Measurements from ENCODE around the gene RFX4.

The RFX4 gene

GRCh38 chr12:106704081-106704480, 121.3 kb downstream of the RFX4 start:
- Histone ChIP-seq H4K8ac (ENCODE audit: low read length) (no peak overlapping the region), H3K23ac (ENCODE audit: low read length in 2 of 2) (no peak overlapping the region), H3K4me1 (ENCODE audit: control insufficient read depth, insufficient read depth, low read depth, low read length) (no peaks in the 10 kb centered on the region), H3K18ac (ENCODE audit: low read depth in 1 of 2, low read length in 2 of 2) (no peak overlapping the region), H3K27me3 (ENCODE audit: control insufficient read depth in 1 of 2, insufficient read depth in 1 of 2, low read length in 2 of 2) (peaks cover 0 to 9% of the 10 kb centered on the region in 2 experiments), H3K4me3 (ENCODE audit: insufficient read depth in 1 of 2, low read depth in 1 of 2, low read length in 2 of 2) (no peak overlapping the region), H3K4me2 (ENCODE audit: low read length, poor library complexity, severe bottlenecking) (no peak overlapping the region), H3K36me3 (ENCODE audit: control insufficient read depth in 1 of 2, insufficient read depth in 2 of 2, low read depth in 1 of 2, low read length in 2 of 2) (no peaks in the 10 kb centered on the region), H2BK120ac (ENCODE audit: low read depth, low read length) (no peak overlapping the region), H2AK5ac (ENCODE audit: low read length, severe bottlenecking) (no peak overlapping the region), H3K9me3 (ENCODE audit: control insufficient read depth, low read length) (peaks cover 16% of the 10 kb centered on the region), H3K9ac (ENCODE audit: low read length) (no peak overlapping the region), H4K91ac (ENCODE audit: low read length) (no peak overlapping the region), H2BK5ac (ENCODE audit: low read depth, low read length, poor library complexity, severe bottlenecking) (no peak overlapping the region), H2AFZ (ENCODE audit: low read depth, low read length) (no peak overlapping the region), H2BK12ac (ENCODE audit: low read length in 2 of 2) (no peak overlapping the region), H3K4ac (ENCODE audit: low read depth in 1 of 2, low read length in 2 of 2) (no peak overlapping the region), H2BK15ac (ENCODE audit: low read depth, poor library complexity, severe bottlenecking) (no peak overlapping the region), H3K14ac (ENCODE audit: low read length in 2 of 2) (no peak overlapping the region), H3K79me1 (replicated peaks; ENCODE audit: low read length, poor library complexity, severe bottlenecking) (no peaks in the 10 kb centered on the region), H3K27ac (ENCODE audit: low read length, poor library complexity, severe bottlenecking) (no peak overlapping the region)
- DNase-seq, result no peak
- 82% methylated on average over 2 of the region's 3 CpGs for WGBS

- no peak for DNase-seq
- no peak overlapping the region for H2BK120ac ChIP-seq (ENCODE audit: low read depth, low read length)
- no peak overlapping the region for H4K8ac ChIP-seq (ENCODE audit: low read length)
- H3K14ac ChIP-seq (ENCODE audit: low read length in 2 of 2), result no peak overlapping the region
- no peak overlapping the region for H3K4ac ChIP-seq (ENCODE audit: low read depth in 1 of 2, low read length in 2 of 2)
- H3K4me3 ChIP-seq (ENCODE audit: insufficient read depth in 1 of 2, low read depth in 1 of 2, low read length in 2 of 2), result no peak overlapping the region
- H3K27ac ChIP-seq (ENCODE audit: low read length, poor library complexity, severe bottlenecking), result no peak overlapping the region
- H2BK12ac ChIP-seq (ENCODE audit: low read length in 2 of 2), result no peak overlapping the region
- H3K36me3 ChIP-seq (ENCODE audit: control insufficient read depth in 1 of 2, insufficient read depth in 2 of 2, low read depth in 1 of 2, low read length in 2 of 2), result no peaks in the 10 kb centered on the region
- H2BK5ac ChIP-seq (ENCODE audit: low read depth, low read length, poor library complexity, severe bottlenecking), result no peak overlapping the region
- H2AK5ac ChIP-seq (ENCODE audit: low read length, severe bottlenecking), result no peak overlapping the region
- no peaks in the 10 kb centered on the region for H3K79me1 ChIP-seq (replicated peaks; ENCODE audit: low read length, poor library complexity, severe bottlenecking)
- no peak overlapping the region for H3K18ac ChIP-seq (ENCODE audit: low read depth in 1 of 2, low read length in 2 of 2)
- 88% methylated on average over 5 of the region's 5 CpGs for whole genome bisulfite sequencing
- H2BK15ac ChIP-seq (ENCODE audit: low read depth, poor library complexity, severe bottlenecking), result no peak overlapping the region
- H3K23ac ChIP-seq (ENCODE audit: low read length in 2 of 2), result no peak overlapping the region
- H3K4me2 ChIP-seq (ENCODE audit: low read length, poor library complexity, severe bottlenecking), result no peak overlapping the region
- no peak overlapping the region for H4K91ac ChIP-seq (ENCODE audit: low read length)
- H3K27me3 ChIP-seq (ENCODE audit: control insufficient read depth in 1 of 2, insufficient read depth in 1 of 2, low read length in 2 of 2), result peaks cover 9% of the 10 kb centered on the region in 2 experiments
- no peak overlapping the region for H2AFZ ChIP-seq (ENCODE audit: low read depth, low read length)
- H3K9ac ChIP-seq (ENCODE audit: low read length), result no peak overlapping the region
- no peaks in the 10 kb centered on the region for H3K4me1 ChIP-seq (ENCODE audit: control insufficient read depth, insufficient read depth, low read depth, low read length)
- H3K9me3 ChIP-seq (ENCODE audit: control insufficient read depth, low read length), result peaks cover 10% of the 10 kb centered on the region
Observed at GRCh38 chr12:106705971-106706370, 123.2 kb downstream of the RFX4 start.

DNA sequence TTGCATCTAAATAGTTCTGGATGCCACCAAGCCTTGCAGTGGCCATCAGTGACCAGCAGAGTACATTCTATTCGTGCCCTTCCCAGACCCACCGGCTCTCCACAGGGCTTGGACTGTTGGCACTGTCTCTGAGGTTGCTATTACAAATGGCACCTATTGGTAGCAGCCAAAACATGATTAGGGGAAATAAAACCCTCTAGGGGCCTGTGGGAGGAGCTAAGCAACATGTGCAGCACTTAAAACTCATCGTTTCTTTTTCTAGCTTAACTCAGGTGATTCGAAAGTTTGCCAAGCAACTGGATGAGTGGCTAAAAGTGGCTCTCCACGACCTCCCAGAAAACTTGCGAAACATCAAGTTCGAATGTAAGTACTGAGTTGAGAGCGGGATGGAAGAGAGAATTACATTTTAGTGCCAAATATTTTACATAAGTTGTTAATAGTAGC, 126.3 kb downstream of the RFX4 start:
- no peak overlapping the region for H2AFZ ChIP-seq (ENCODE audit: low read depth, low read length)
- H3K9ac ChIP-seq (ENCODE audit: low read length), result no peak overlapping the region
- no peak overlapping the region for H3K23ac ChIP-seq (ENCODE audit: low read length in 2 of 2)
- H3K27me3 ChIP-seq (ENCODE audit: control insufficient read depth in 1 of 2, insufficient read depth in 1 of 2, low read length in 2 of 2), result peaks cover 11 to 16% of the 10 kb centered on the region in 2 experiments
- no peak overlapping the region for H2BK15ac ChIP-seq (ENCODE audit: low read depth, poor library complexity, severe bottlenecking)
- H2AK5ac ChIP-seq (ENCODE audit: low read length, severe bottlenecking), result no peak overlapping the region
- H3K27ac ChIP-seq (ENCODE audit: low read length, poor library complexity, severe bottlenecking), result no peak overlapping the region
- H2BK12ac ChIP-seq (ENCODE audit: low read length in 2 of 2), result no peak overlapping the region
- no peak overlapping the region for H3K18ac ChIP-seq (ENCODE audit: low read depth in 1 of 2, low read length in 2 of 2)
- no peak overlapping the region for H3K4ac ChIP-seq (ENCODE audit: low read depth in 1 of 2, low read length in 2 of 2)
- H3K79me1 ChIP-seq (replicated peaks; ENCODE audit: low read length, poor library complexity, severe bottlenecking), result no peaks in the 10 kb centered on the region
- no peak overlapping the region for H2BK120ac ChIP-seq (ENCODE audit: low read depth, low read length)
- H3K4me1 ChIP-seq (ENCODE audit: control insufficient read depth, insufficient read depth, low read depth, low read length), result no peaks in the 10 kb centered on the region
- H4K91ac ChIP-seq (ENCODE audit: low read length), result no peak overlapping the region
- H3K4me3 ChIP-seq (ENCODE audit: insufficient read depth in 1 of 2, low read depth in 1 of 2, low read length in 2 of 2), result no peak overlapping the region
- no peak overlapping the region for H3K4me2 ChIP-seq (ENCODE audit: low read length, poor library complexity, severe bottlenecking)
- no peak overlapping the region for H3K14ac ChIP-seq (ENCODE audit: low read length in 2 of 2)
- H3K9me3 ChIP-seq (ENCODE audit: control insufficient read depth, low read length), result no peaks in the 10 kb centered on the region
- WGBS, result 86% methylated on average over 7 of the region's 8 CpGs
- no peak overlapping the region for H4K8ac ChIP-seq (ENCODE audit: low read length)
- no peak overlapping the region for H2BK5ac ChIP-seq (ENCODE audit: low read depth, low read length, poor library complexity, severe bottlenecking)
- no peak for DNase-seq
- H3K36me3 ChIP-seq (ENCODE audit: control insufficient read depth in 1 of 2, insufficient read depth in 2 of 2, low read depth in 1 of 2, low read length in 2 of 2), result no peaks in the 10 kb centered on the region

- Histone ChIP-seq H2BK5ac (ENCODE audit: low read depth, low read length, poor library complexity, severe bottlenecking) (no peak overlapping the region), H4K91ac (ENCODE audit: low read length) (no peak overlapping the region), H2AK5ac (ENCODE audit: low read length, severe bottlenecking) (no peak overlapping the region), H3K4me3 (ENCODE audit: insufficient read depth in 1 of 2, low read depth in 1 of 2, low read length in 2 of 2) (no peak overlapping the region), H2BK15ac (ENCODE audit: low read depth, poor library complexity, severe bottlenecking) (no peak overlapping the region), H3K4me1 (ENCODE audit: control insufficient read depth, insufficient read depth, low read depth, low read length) (no peaks in the 10 kb centered on the region), H2BK120ac (ENCODE audit: low read depth, low read length) (no peak overlapping the region), H3K18ac (ENCODE audit: low read depth in 1 of 2, low read length in 2 of 2) (no peak overlapping the region), H3K23ac (ENCODE audit: low read length in 2 of 2) (no peak overlapping the region), H2BK12ac (ENCODE audit: low read length in 2 of 2) (no peak overlapping the region), H3K36me3 (ENCODE audit: control insufficient read depth in 1 of 2, insufficient read depth in 2 of 2, low read depth in 1 of 2, low read length in 2 of 2) (no peaks in the 10 kb centered on the region), H3K4ac (ENCODE audit: low read depth in 1 of 2, low read length in 2 of 2) (no peak overlapping the region), H3K9me3 (ENCODE audit: control insufficient read depth, low read length) (no peaks in the 10 kb centered on the region), H2AFZ (ENCODE audit: low read depth, low read length) (no peak overlapping the region), H3K27ac (ENCODE audit: low read length, poor library complexity, severe bottlenecking) (no peak overlapping the region), H3K79me1 (replicated peaks; ENCODE audit: low read length, poor library complexity, severe bottlenecking) (no peaks in the 10 kb centered on the region), H4K8ac (ENCODE audit: low read length) (no peak overlapping the region), H3K27me3 (ENCODE audit: control insufficient read depth in 1 of 2, insufficient read depth in 1 of 2, low read length in 2 of 2) (peaks cover 11 to 16% of the 10 kb centered on the region in 2 experiments), H3K9ac (ENCODE audit: low read length) (no peak overlapping the region), H3K4me2 (ENCODE audit: low read length, poor library complexity, severe bottlenecking) (no peak overlapping the region), H3K14ac (ENCODE audit: low read length in 2 of 2) (no peak overlapping the region)
- WGBS, result 65% methylated on average over 10 of the region's 10 CpGs
- no peak for DNase-seq
Observed at GRCh38 chr12:106710143-106710893, 127.5 kb downstream of the RFX4 start.

All from mesenchymal stem cell (in vitro differentiated cells and primary cell).